Neural progenitor cell (in vitro differentiated cells): ENCODE results near the gene KLRB1. TPM values are rescaled to one million over a fixed set of nuclear protein-coding genes. Genes with fewer than 3 reads are reported as not detected.
"Not testable (repeated sequence)": the region's sequence is repeated elsewhere in the genome, so short reads cannot be mapped to it uniquely, and the experiment has no call there.

Experiments used
- DNase-seq: peaks from one replicate; pipeline ENCODE4 v3.0.0-alpha.2; 2016; ENCODE audit warnings: low spot score
- H2AFZ ChIP-seq: fragments of 200-600 bp; sonication (generic); replicated peaks from 2 replicates; pipeline ENCODE4 v1.6.1; 2016; ENCODE audit warnings: antibody characterized with exemption
- H3F3A ChIP-seq: fragments of 200-600 bp; sonication (generic); 2 replicates; pipeline ENCODE4 v1.6.1; 2016; ENCODE audit warnings: antibody characterized with exemption, low read depth
- H3K27ac ChIP-seq: fragments of 200-600 bp; sonication (generic); 2 replicates; pipeline ENCODE4 v1.5.1; 2016; ENCODE audit warnings: mild to moderate bottlenecking
- H3K27me3 ChIP-seq: fragments of 200-600 bp; sonication (generic); 2 replicates; pipeline ENCODE4 v1.6.1; 2016; ENCODE audit warnings: mild to moderate bottlenecking, moderate library complexity
- H3K36me3 ChIP-seq: fragments of 200-600 bp; sonication (generic); 2 replicates; pipeline ENCODE4 v1.5.1; 2016
- H3K4me1 ChIP-seq: fragments of 200-600 bp; sonication (generic); 2 replicates; pipeline ENCODE4 v1.6.1; 2016; ENCODE audit warnings: mixed run types
- H3K4me2 ChIP-seq: fragments of 200-600 bp; sonication (generic); 2 replicates; pipeline ENCODE4 v1.6.1; 2016
- H3K4me3 ChIP-seq: fragments of 200-600 bp; sonication (generic); 2 replicates; pipeline ENCODE4 v1.5.1; 2016
- H3K79me2 ChIP-seq: fragments of 200-600 bp; sonication (generic); 2 replicates; pipeline ENCODE4 v1.6.1; 2016; ENCODE audit warnings: low read depth
- H3K9ac ChIP-seq: fragments of 200-600 bp; sonication (generic); 2 replicates; pipeline ENCODE4 v1.6.1; 2016
- H3K9me3 ChIP-seq: fragments of 200-600 bp; sonication (generic); 2 replicates; pipeline ENCODE4 v1.5.1; 2016; ENCODE audit warnings: low read depth
- H4K20me1 ChIP-seq: fragments of 200-600 bp; sonication (generic); 2 replicates; pipeline ENCODE4 v1.6.1; 2016; ENCODE audit warnings: low read depth
- H3K27ac Mint-ChIP-seq: 3 replicates; pipeline ENCODE4 v1.8.0; 2021; ENCODE audit warnings: mixed read lengths
- H3K27me3 Mint-ChIP-seq: 2 replicates; pipeline ENCODE4 v1.8.0; 2022; ENCODE audit warnings: low read depth, mild to moderate bottlenecking, inconsistent platforms, moderate library complexity, mixed read lengths; ENCODE audit not compliant: insufficient read depth
- H3K36me3 Mint-ChIP-seq: 3 replicates; pipeline ENCODE4 v1.8.0; 2021; ENCODE audit warnings: mixed read lengths
- H3K4me1 Mint-ChIP-seq: 3 replicates; pipeline ENCODE4 v1.8.0; 2021; ENCODE audit warnings: mixed read lengths
- H3K4me3 Mint-ChIP-seq: 3 replicates; pipeline ENCODE4 v1.8.0; 2021; ENCODE audit warnings: mild to moderate bottlenecking, moderate library complexity, mixed read lengths
- H3K9me3 Mint-ChIP-seq: 3 replicates; pipeline ENCODE4 v1.8.0; 2020; ENCODE audit warnings: mixed read lengths
- small RNA-seq: library from RNA; depleted of rRNA; stranded (forward); fragments of <200 nt; gene quantifications from one replicate; pipeline ENCODE3, GENCODE V24; 2015
- total RNA-seq: library from RNA; depleted of rRNA; stranded (reverse); fragments of >200 nt; gene quantifications from 2 replicates; pipeline ENCODE4 v1.2.3, GENCODE V29; 2015; ENCODE audit warnings: low replicate concordance

KLRB1 gene
- total RNA-seq, 1 donor from 2014 or later: not detected

DNA sequence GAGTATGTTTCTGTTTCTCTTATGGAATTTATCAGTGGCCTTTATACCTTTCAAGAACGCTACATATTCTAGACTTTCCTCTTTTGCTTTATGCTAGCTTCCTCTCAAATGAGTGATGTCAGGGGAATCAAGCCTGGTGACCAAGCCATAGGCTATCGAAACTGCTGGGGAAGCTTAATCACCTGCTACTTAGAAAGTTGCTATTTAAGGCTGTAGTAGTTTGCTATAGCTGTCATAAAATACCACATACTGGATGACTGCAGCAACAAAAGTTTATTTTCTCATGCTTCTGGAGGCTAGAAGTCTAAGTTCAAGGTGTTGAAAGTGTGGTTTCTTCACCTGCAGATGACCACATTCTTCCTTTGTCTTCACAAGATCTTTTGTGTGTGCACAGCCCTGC is 43.3 kb downstream of the KLRB1 start:
- DNase-seq, H3K4me3 ChIP-seq, H3K36me3 ChIP-seq, H2AFZ ChIP-seq, H3K9me3 ChIP-seq, H3K27me3 Mint-ChIP-seq, H3K9ac ChIP-seq, H3K36me3 Mint-ChIP-seq, H3K79me2 ChIP-seq, H3K9me3 Mint-ChIP-seq, H3K4me3 Mint-ChIP-seq, H3K4me1 ChIP-seq, H4K20me1 ChIP-seq, H3K27ac ChIP-seq, H3K4me2 ChIP-seq, H3K4me1 Mint-ChIP-seq, H3F3A ChIP-seq, H3K27me3 ChIP-seq, H3K27ac Mint-ChIP-seq: not testable (repeated sequence)

DNA sequence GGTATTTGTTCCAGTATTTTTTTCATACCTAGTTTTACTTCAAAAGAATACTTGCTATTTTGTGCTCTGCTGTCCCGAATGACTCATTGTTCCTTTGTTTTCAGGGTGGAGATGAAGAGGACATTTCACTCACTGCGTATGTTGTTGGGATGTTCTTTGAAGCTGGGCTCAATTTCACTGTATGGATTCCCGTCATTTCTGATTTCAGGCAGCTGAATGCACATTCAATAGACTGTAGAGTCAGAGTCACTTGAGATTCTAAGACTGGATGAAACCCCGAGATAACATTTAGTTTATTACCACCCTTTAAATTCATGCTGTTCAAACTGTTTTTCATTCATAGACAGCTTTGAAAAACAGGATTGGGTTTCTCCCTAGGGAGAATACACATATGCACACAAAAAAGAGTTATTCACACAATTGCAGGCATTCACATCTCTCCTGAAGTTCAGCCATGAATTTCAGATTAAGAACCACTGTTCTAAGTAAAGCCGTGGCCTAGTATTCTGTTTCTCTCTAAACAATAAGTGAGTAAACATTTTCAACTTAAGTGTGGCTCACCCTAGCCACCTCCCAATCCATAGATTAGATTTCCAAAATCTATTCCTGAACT is 44.8 kb downstream of the KLRB1 start:
- not testable (repeated sequence) for H3K27me3 Mint-ChIP-seq, H3K4me1 ChIP-seq, H3K36me3 ChIP-seq, H4K20me1 ChIP-seq, H3K4me3 ChIP-seq, H3K27ac ChIP-seq, H3K9me3 ChIP-seq, H3K79me2 ChIP-seq, H3K36me3 Mint-ChIP-seq, H2AFZ ChIP-seq, DNase-seq, H3K9ac ChIP-seq, H3K27ac Mint-ChIP-seq, H3F3A ChIP-seq, H3K4me1 Mint-ChIP-seq, H3K27me3 ChIP-seq, H3K9me3 Mint-ChIP-seq, H3K4me3 Mint-ChIP-seq, H3K4me2 ChIP-seq

DNA sequence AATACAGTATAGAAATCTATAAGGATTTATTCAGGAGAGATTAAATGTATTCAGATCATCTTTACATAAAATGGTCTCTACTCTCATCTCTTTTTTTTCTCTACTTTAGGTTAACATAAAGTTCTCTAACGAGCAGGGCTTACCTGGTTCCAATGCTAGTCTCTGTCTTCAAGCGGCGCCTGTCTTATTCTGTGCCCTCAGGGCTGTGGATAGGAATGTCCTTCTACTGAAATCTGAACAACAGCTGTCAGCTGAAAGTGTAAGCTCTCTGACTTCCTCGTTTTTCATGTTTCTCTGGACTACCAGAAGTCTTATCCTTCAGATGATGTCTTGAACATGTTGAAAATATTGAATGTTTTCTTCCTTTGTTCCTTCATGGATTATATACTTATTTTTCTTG is 62.2 kb downstream of the KLRB1 start:
- H3K27ac ChIP-seq, H3K36me3 Mint-ChIP-seq: not testable (repeated sequence)

More for the DNA sequence above, 62.2 kb downstream of the KLRB1 start:
- not testable (repeated sequence) for H3K4me1 Mint-ChIP-seq, DNase-seq, H3K9me3 ChIP-seq, H4K20me1 ChIP-seq, H3K36me3 ChIP-seq, H3K4me1 ChIP-seq, H3K27me3 ChIP-seq, H3F3A ChIP-seq, H3K27me3 Mint-ChIP-seq, H3K4me3 ChIP-seq, H3K79me2 ChIP-seq, H3K4me3 Mint-ChIP-seq, H3K9ac ChIP-seq, H3K4me2 ChIP-seq, H3K9me3 Mint-ChIP-seq, H2AFZ ChIP-seq, H3K27ac Mint-ChIP-seq

Small RNA genes lying within 50 kb of the gene (small RNA-seq; reads per million reads assigned to genes)
- gene AC010186.4 (not detected), gene RNU6-700P (not detected)

Other genes starting within 250 kb of the KLRB1 start
- 10.3 and 18.7 TPM in 2 replicates for gene CLEC2D, start 61.8 kb upstream of the KLRB1 start, total RNA-seq
- gene CLECL1, start 125.2 kb upstream of the KLRB1 start, total RNA-seq: not detected in 2 replicates
- not detected in 2 replicates for gene CD69, start 153.0 kb upstream of the KLRB1 start, total RNA-seq
- gene KLRF1, start 219.6 kb upstream of the KLRB1 start, total RNA-seq: not detected in 2 replicates